OCI-LY1 (cell line): ENCODE data around the gene CALR3.
"Not testable (repeated sequence)": the region's sequence is repeated elsewhere in the genome, so short reads cannot be mapped to it uniquely, and the experiment has no call there.

Source experiments
- H2AFZ ChIP-seq: fragments of 200-600 bp; sonication (generic), shearing (Covaris generic); 2 replicates; pipeline ENCODE4 v1.6.0; 2014; ENCODE audit warnings: antibody characterized with exemption, mild to moderate bottlenecking, low read length
- H3F3A ChIP-seq: fragments of 200-600 bp; sonication (generic), shearing (Covaris generic); 2 replicates; pipeline ENCODE4 v1.6.0; 2014; ENCODE audit warnings: mild to moderate bottlenecking, antibody characterized with exemption, low read length, moderate library complexity; ENCODE audit not compliant: insufficient read depth
- H3K27ac ChIP-seq: fragments of 200-600 bp; sonication (generic); 2 replicates; pipeline ENCODE4 v1.5.1; 2014; ENCODE audit warnings: low read length, mixed run types, mild to moderate bottlenecking, low read depth; ENCODE audit not compliant: poor library complexity, severe bottlenecking
- H3K27me3 ChIP-seq: fragments of 200-600 bp; sonication (generic); 2 replicates; pipeline ENCODE4 v1.6.0; 2014; ENCODE audit warnings: antibody characterized with exemption, mild to moderate bottlenecking, low read length, moderate library complexity; ENCODE audit not compliant: insufficient read depth
- H3K36me3 ChIP-seq: fragments of 200-600 bp; sonication (generic); 2 replicates; pipeline ENCODE4 v1.6.1; 2014; ENCODE audit warnings: mild to moderate bottlenecking, antibody characterized with exemption, low read length, moderate library complexity, mixed read lengths; ENCODE audit not compliant: insufficient read depth
- H3K4me1 ChIP-seq: fragments of 200-600 bp; sonication (generic); 2 replicates; pipeline ENCODE4 v1.5.1; 2014; ENCODE audit warnings: mild to moderate bottlenecking, low read length, moderate library complexity; ENCODE audit not compliant: insufficient read depth, severe bottlenecking
- H3K4me2 ChIP-seq: fragments of 200-600 bp; sonication (generic), shearing (Covaris generic); 2 replicates; pipeline ENCODE4 v1.6.1; 2014; ENCODE audit warnings: low read length
- H3K4me3 ChIP-seq: fragments of 200-600 bp; sonication (generic); 2 replicates; pipeline ENCODE4 v1.5.1; 2014; ENCODE audit warnings: low read length, low read depth, mild to moderate bottlenecking, mixed read lengths; ENCODE audit not compliant: poor library complexity, severe bottlenecking
- H3K79me2 ChIP-seq: fragments of 200-600 bp; shearing (Covaris generic); 2 replicates; pipeline ENCODE4 v1.6.1; 2016; ENCODE audit warnings: mixed run types, low read length, mixed read lengths; ENCODE audit not compliant: insufficient read depth
- H3K9ac ChIP-seq: fragments of 200-600 bp; sonication (generic), shearing (Covaris generic); 2 replicates; pipeline ENCODE4 v1.6.1; 2014; ENCODE audit warnings: mild to moderate bottlenecking, low read length, mixed read lengths
- H3K9me2 ChIP-seq: fragments of 200-600 bp; sonication (generic), shearing (Covaris generic); 2 replicates; pipeline ENCODE4 v1.6.1; 2014; ENCODE audit warnings: low read depth, mild to moderate bottlenecking, low read length, mixed read lengths
- H3K9me3 ChIP-seq: fragments of 200-600 bp; shearing (Covaris generic); 2 replicates; pipeline ENCODE4 v1.6.1; 2014; ENCODE audit warnings: low read length, mixed read lengths
- H4K20me1 ChIP-seq: fragments of 200-600 bp; sonication (generic), shearing (Covaris generic); 2 replicates; pipeline ENCODE4 v1.6.0; 2016; ENCODE audit warnings: mild to moderate bottlenecking, low read length; ENCODE audit not compliant: insufficient read depth
- CTCF ChIP-seq: fragments of 200-600 bp; sonication (generic), shearing (Covaris generic); IDR thresholded peaks from 2 replicates; pipeline ENCODE4 v1.5.1; 2017; ENCODE audit warnings: mild to moderate bottlenecking, antibody characterized with exemption, low read length, moderate library complexity, mixed read lengths
- EZH2 ChIP-seq: fragments of 200-600 bp; sonication (generic), shearing (Covaris generic); IDR thresholded peaks from 2 replicates; pipeline ENCODE4 v1.8.0; 2017; ENCODE audit warnings: borderline replicate concordance, mixed run types, mild to moderate bottlenecking, antibody characterized with exemption, low read length, moderate library complexity, mixed read lengths

The CALR3 gene

GRCh38 chr19:16514383-16515019 lies 18.5 kb upstream of the CALR3 start:
- H3K4me3 ChIP-seq = no peak overlapping the region
- no peaks in the 10 kb centered on the region for H3F3A ChIP-seq
- H3K27me3 ChIP-seq = no peaks in the 10 kb centered on the region
- no peak overlapping the region for H2AFZ ChIP-seq
- no peaks in the 10 kb centered on the region for H3K9me2 ChIP-seq
- no peaks in the 10 kb centered on the region for H3K9me3 ChIP-seq
- TF ChIP-seq CTCF (peak; percentile 30), EZH2 (no peak)
- H3K36me3 ChIP-seq = peaks cover 68% of the 10 kb centered on the region
- no peaks in the 10 kb centered on the region for H3K79me2 ChIP-seq
- H4K20me1 ChIP-seq = no peaks in the 10 kb centered on the region
- H3K27ac ChIP-seq = no peak overlapping the region
- no peak overlapping the region for H3K4me2 ChIP-seq
- H3K4me1 ChIP-seq = no peaks in the 10 kb centered on the region
- H3K9ac ChIP-seq = no peak overlapping the region

- peaks cover 52% of the 10 kb centered on the region for H3K36me3 ChIP-seq
- H3K27ac ChIP-seq = not testable (repeated sequence)
These were observed 16.6 kb upstream of the CALR3 start for GRCh38 chr19:16512611-16513010.

DNA sequence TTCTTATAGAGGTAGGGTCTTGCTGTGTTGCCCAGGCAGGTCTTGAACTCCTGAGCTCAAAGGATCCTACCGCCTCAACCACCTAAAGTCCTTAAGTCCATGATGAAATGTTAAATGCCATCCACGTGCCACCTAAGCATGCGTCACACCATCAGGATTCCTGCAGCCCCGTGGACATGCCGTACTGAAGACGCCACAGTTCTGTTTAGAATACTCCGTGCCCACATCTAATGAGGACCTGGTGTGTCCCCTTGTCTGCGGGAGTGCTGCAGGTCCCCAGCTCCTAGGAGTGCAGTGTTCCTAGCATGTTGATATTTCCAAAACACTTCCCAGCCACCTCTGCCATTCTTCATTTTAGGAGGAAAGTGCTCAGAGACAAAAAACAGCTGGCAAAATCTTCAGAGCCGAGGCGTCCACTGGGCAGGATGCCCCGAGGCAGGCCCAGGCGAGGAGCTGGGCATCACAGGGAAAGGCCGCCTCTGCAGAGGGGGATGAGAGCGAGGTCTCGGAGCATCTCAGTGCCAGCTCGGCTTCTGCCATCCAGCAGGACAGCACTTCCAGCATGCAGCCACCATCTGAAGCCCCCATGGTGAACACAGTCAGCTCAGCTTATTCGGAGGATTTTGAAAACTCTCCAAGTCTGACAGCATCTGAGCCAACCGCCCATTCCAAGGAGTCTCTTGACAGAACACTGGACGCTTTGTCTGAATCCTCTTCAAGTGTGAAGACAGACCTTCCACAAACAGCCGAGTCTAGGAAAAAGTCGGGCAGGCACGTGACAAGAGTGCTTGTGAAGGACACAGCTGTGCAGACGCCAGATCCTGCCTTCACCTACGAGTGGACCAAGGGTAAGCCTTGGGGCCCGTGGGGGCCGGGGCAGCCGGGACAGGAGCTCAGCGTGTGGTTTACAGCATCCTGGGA lies 13.4 kb upstream of the CALR3 start:
- Histone ChIP-seq H3K9me2 (no peaks in the 10 kb centered on the region), H3K9ac (no peak overlapping the region), H3K4me2 (no peak overlapping the region), H3F3A (no peaks in the 10 kb centered on the region), H3K36me3 (peaks cover 46% of the 10 kb centered on the region), H3K27ac (no peak overlapping the region), H3K4me3 (no peak overlapping the region), H3K79me2 (no peaks in the 10 kb centered on the region), H3K4me1 (no peaks in the 10 kb centered on the region), H3K9me3 (no peaks in the 10 kb centered on the region), H3K27me3 (no peaks in the 10 kb centered on the region), H4K20me1 (no peaks in the 10 kb centered on the region), H2AFZ (no peak overlapping the region)
- TF ChIP-seq EZH2 (no peak), CTCF (no peak)

More at GRCh38 chr19:16512611-16513010, 16.6 kb upstream of the CALR3 start:
- not testable (repeated sequence) for H2AFZ ChIP-seq, H3K79me2 ChIP-seq, H3K4me2 ChIP-seq, H3K4me3 ChIP-seq, H3K9me2 ChIP-seq, H3K9me3 ChIP-seq, H3K9ac ChIP-seq, H3F3A ChIP-seq, H3K27me3 ChIP-seq, H3K4me1 ChIP-seq, H4K20me1 ChIP-seq
